HG03060 (cell line): ENCODE data around the gene CRIM1.

Source experiments
- ATAC-seq: cut with Tn5 transposase; IDR thresholded peaks from one replicate; pipeline ENCODE4 v1.9.1; 2021; ENCODE audit warnings: low read depth, moderate number of reproducible peaks; ENCODE audit not compliant: unreplicated experiment

CRIM1 gene

DNA sequence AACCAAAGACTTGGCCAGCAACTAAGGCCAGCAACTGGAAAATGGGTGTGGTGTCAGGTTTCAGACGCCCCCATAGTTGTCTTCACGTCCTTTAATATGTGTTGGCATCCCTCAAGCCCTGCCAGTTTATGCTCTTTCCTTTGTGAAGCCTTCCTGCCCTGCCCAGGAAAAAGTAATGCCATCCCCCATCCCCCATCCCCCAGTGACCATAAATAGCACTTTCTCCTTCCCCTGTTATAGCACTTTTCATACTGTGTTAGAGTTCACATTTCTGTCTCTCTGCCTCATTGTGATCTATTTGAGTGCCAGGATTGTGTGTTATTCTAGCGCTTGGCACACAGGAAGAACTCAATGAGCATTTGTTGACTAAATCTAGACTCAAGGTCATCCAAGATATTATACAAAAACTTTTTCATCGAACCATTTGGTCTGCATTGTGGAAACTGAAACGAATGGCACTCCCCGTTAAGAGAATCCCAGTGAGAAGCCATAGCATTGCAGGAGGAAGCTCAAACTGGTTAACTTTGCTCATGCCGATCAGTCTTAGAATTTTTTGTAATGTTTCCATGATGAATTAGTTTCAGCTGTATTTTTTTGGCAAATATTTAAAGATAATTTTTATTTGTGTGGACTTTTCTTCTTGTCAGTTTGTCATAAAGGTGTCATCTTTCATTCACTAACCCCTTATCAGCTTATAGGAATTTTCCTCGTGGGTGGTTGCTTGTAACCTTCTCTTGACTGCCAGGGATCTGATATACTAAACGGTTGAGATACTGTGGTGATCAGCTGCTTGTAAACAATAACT lies 15.7 kb downstream of the CRIM1 start:
- no peak for ATAC-seq

DNA sequence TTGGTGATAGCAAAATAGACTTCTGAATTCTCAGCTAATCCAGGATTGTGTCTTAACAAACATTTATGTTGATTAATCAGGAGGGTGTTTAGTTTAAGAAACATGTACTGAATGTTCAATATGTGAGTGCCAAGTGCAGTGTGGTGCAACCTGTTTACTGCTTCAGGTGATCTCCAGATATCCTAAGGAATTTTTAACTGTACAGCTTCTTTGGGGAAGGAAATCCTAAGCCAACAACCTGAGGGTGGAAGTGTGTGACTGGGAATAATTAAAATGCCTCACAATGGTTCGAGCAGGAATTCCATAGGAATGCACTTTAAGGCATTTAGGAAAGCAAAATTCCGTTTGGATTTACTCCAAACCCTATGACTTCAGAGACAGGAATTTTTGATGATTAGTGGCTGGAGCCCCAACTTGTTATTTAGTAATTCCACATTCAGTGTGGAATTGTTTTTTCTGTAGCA lies 16.4 kb downstream of the CRIM1 start:
- ATAC-seq, result no peak

DNA sequence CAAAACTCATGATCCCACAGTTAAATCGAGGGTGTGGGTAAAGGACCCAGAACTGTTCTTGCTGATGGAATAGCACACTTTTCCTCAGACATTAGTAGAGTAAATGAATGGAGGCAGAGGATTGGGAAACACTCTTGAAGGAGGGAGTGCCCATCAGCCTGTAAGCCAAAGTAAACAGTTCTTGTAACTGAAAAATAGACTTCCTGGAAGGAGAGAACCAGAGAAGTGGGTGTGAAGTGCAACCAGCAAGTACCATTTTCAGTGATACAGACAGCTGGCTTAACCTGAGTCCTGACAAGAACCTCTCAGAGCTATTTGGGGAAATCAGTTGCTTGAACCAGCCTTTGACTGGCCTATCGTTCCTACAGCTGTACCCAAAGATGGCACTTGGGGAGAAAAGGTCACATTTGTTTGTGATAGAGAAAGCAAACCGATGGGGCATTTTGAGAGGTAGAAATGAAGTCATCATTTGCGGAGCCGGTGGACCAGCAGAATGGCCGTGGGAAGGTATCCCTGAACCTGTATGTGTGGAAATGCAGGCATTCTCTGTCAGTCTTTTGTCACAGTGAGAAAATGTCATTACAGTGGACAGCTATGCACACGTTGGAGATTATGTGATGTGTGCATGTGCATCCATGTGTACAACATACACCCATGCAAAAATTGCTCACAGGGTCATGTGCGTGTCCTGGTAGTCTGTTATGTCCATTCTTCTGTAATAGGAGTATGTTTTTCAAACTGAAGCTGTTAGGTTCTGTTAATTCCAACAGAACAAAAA lies 17.8 kb downstream of the CRIM1 start:
- no peak for ATAC-seq

DNA sequence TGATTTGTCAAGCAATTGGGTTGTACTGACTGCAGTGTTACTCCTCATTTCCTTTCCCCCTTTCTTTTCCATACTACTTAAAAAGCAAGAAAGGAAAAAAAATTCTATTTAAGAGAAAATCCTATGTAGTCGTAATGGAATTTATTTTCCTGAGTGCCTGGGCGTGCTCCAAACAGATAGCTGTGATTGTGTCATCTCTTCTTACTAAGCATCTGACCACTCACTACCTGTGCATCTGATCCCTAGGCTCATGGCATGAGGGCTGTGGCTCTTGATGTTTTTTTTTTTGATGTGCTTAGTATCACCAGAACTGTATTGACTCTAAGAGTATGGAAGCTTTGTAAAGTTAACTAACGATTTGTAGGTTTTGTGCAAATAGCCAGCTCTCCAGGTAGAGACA lies 19.0 kb downstream of the CRIM1 start:
- ATAC-seq, result no peak

DNA sequence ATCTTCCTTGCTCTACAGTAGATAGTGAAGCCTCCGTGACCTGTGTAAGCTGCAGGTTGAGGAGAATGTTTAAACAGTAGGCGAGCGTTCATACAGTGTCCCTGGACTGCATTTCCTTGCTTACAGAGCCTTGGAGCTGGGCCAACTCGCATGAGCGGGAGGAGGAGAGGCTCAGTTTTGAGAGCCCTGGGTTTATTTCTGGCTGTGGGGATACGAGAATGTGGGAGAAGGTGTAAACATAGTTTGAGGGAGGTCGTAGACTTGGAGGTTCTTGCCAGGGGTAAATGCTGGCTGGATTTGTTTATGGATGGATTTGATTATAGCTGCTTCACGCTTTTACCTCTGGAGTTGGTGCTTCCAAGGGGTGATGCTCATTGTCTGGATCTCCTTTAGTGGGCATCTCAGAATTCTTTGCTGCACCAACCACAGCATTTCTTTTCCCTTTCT lies 20.8 kb downstream of the CRIM1 start:
- ATAC-seq, result no peak

DNA sequence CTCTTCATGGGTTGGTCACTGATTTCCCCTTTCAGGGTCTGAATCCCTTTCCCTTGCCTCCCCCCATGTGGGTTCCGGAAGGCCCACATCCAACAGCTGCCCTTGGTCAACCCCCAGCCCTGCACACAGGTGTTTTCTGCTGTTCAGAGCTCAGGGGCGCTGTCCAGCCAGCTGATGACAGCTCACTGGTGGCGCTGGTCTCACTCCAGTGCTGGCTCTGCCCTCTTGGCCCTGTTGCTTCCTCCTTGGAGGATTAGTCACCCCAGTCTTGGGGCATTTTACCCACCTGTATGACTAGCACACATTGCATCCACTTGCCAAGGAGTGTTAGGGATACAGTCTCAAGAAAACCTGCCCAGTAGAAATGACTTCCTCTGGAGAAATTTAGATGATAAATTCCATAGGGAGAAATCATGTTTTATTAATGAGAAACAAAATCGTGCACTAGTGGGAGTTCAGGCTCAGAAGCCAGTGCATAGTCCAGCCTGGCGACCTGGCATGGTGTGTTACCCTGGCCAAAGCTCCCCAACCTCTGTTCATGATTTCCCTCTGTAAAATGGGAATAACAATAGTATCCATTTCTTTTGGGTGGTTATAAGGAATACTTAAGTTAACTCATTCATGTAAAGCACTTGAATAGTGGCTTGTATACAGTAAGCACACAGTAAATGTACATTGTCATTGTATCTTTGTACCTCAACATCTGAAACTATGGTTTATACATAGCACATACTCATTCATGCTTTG lies 21.6 kb downstream of the CRIM1 start:
- ATAC-seq, result no peak

DNA sequence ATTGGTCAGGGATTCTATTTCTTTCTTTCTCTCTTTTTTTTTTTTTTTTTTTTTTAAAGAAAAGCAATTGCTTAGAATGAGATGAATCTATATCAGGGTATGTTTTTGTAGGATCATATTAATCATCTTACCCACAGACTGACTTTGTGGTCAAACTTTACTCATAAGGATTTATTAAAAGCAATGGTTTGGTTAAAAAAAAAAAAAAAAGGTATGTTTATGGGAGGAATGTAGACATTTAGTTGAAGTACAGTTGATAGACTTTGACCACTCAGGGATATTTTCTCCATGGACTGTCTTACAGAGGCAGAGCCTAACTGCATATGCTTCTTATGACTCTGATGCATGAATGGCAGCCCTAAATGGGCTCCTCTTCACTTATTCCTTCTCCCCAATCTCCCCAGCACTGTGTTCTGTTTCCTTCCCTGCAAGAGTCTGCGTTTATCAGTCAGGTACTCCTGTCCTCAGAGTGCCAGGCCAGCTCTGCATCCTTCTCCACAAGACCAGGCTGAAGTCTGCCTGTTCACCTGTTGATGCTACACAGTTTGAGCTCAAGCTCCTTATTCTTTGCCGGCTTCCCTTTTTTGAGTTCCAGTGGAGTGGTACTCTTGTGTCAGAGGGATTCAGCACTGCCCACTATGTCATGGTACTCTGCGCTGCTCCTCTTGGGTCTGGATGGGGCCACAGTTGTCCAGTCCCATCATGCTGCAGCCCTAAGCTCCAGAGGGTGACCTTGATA lies 24.3 kb downstream of the CRIM1 start:
- ATAC-seq, result no peak

DNA sequence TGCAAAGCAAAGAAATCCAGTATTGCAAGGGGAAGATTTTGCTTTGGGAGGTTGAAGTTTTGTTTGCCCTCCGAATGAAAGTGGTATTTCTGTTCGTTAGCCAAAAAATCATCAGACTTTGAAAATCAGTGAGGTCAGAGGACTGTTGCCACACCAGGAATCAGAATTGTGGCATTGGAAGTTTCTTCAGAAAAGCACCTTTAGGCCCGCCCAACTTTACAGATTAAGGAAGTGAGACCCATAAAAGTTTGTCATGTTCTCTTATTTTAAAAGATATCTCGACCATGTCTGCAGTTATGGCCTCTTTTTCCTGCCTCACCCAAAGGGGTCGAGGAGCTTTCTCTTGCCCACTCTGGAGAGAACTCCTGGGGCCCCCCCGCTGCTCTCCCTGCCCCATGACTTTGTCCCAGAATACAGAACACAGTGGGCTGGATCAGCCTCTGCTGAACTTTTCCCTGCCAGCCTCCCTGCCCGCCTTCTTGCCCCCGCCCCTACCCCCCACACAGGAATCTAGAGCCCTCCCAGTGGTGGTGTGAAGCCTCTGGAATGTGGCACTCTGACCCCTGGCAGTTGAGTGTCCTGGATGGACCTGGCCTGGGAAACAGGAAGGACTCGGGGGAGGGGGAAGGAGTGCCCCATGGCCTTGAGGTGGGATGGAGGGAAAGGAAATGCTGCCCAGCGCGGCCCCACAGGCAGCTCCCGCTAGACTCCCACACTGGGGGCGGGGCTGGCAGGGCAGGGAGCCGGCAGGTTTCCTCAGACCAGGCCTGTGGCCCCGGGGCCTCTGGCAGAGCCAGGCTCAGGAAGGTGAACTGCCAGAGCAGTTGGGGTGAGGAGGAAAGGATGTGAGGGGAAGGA lies 25.3 kb downstream of the CRIM1 start:
- no peak for ATAC-seq

DNA sequence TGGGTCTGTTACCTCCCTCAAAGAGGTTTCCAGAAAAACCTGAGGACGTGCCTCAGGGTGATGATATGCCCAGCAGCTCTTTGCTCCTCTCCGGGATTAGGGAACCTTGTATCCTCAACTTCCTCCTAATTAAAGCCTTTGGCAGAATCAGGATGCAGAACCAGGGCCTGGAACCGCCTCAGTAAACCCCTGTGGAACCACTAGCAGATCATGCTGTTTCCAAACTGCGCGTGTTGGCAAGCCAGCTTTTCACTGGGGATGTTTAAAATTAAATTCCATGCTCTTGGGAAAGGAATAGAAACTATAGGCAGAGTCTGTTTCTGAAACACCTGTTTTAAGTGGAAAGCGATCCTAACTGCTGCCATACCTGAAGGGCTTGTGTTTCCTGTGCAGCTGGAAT lies 26.4 kb downstream of the CRIM1 start:
- ATAC-seq, result no peak

DNA sequence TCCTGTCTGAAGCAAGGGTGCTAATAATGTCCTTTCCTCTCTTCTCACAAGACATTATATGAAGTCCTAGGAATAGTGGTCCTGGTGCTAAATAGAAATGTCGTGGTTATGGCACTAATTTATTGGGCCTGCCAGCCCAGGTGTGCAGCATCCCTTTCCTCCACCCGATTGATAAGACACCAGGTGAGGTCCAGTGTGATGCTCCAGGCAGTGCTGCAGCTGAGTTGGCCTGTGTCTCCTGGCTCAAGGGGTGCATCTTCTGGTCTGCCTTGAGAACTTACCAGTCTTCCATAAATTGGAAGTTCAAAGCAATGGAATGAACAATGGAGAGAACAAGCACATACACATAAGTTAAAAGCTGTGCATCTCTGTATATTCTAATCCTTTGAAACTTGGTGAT lies 26.9 kb downstream of the CRIM1 start:
- no peak for ATAC-seq

DNA sequence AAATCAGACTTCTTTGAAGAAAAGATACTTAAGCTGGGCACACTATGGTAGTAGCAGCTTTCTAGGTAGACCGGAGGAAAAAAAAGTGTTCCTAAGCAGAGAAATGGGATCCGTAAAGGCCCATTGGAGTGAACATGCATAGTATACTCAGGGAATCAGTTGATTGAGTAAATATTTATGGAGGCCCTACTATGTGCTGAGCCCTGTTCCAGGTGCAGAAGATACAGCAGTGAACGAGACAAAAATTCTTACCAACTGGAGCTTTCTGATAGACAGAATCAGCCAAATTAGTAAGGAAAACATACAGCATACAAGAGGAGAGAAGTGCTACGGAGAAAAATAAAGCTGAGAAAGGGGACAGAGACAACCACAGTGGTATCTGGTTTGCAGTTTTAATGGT lies 28.1 kb downstream of the CRIM1 start:
- ATAC-seq, result no peak

DNA sequence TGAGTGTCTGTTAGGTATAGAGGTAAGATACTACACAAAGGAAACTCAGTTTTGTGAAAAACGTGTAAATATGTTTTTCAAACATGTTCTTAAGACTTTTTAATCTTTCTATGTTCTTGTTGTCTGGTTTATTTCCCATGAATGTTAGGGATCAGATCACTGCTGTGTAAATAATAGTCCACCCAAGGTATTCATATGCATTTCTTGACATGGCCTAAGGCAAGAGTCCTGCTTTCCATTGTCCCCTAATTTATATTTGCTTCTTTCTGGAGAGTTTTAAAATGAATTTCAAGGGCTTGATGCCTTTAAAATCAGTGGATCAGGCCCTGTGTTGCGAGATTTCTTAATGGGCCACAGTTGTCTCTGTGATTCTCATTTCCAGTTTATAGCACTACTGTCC lies 28.9 kb downstream of the CRIM1 start:
- no peak for ATAC-seq

DNA sequence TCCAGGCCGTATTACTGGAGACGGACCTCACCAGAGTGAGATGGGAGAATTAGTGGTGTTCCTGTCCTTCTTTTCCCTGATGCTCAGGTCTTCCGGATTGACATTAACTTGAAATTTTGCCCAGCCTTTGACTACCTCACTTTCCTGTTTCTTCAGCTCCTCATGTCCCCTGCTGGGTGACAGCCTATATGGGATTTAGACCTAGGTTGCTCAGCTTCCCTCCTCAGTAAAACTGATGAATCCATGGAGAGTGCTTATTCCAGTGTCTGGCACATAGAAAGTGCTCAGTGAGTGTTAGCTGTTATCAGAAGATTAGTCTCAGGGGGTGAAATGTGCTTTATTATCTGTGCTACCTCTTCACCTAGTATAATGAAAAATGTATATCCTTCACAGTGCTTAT lies 30.0 kb downstream of the CRIM1 start:
- no peak for ATAC-seq

DNA sequence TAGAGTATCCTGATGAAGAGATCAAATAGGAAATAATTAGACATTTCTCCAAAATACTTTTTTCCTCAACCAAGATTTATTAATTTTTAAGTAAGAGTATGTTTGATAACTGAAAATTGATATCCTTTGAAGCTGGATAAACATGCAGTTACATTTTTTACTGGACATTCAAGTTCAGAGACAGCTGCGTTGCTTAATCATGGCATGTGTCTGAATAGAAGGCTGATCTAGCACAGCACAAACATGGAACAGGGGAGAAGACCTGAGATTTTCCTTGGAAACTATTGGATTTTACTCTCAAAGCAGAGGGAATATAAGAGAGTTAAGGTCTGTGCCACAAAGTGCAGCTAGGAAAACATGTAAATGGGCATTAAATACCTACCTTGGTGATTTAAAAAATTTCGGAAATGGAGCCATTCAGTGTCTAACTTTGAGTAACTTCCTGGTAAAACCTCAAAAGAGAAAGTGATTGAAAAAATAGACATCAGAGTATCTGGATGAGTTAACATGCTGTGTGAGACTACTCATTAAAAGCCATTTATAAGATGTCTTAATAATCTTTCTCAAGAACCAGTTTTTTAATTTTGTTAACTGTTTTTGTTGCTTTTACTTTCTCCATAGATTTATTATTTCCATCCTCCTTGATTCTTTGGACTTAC lies 31.8 kb downstream of the CRIM1 start:
- ATAC-seq, result no peak

DNA sequence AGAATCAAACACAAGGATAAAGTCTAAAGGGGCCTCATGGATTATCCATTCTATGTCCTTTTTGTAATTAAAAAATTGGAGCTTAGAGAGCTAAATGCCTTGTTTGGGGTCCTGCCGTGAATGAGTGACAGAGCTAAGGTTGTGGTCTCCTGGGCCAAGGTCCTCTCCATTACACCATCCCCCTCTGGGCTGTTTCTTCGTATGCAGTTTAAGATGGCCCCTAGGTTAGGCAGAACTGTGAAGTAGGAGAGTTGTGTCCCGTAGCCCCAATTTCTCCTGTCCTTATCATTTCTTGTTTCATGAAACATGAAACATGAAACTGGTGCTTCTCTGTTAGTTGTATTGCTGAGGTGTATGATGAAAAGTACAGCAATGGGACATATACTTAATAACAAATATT lies 32.9 kb downstream of the CRIM1 start:
- no peak for ATAC-seq

DNA sequence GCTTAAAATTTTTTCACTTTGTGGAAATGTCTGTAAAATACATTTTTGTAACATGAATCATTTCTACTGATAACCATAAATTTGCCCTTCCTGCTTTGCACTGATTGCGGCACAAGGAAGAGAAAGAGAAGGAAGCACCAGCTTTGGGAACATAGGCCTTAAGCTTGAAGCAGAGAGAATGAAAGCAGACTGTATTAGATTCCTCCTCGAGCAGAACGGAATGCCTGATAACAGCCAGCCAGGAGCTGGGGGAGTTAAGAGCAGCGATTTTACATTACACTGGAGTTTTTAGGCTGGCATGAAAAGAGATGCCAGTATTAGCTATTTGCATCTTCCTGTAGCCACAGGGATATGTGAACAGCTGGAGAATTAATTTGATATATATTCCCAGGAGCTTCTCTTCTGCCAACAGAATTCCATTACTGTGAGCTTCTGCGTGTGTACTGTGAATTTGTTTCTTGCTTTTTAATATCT lies 33.5 kb downstream of the CRIM1 start:
- ATAC-seq, result no peak

DNA sequence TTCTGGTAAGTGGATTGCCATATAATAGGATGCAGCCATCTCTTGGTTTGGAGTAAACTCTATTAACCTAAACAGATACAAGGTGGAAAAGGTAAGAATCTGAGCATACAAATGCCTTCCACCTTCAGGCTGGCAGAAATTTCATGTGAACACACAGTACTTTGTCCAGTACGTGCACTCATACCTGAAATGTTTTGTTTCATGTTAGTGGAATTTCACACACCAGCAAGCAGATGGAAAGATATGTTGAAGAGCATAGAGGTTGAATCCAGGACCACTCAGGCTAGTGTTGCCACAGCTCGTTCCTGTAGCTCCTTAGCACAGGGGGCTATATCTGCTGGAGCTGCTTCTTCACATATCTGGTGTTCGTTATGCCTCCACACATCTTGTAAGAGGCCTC lies 34.0 kb downstream of the CRIM1 start:
- no peak for ATAC-seq

DNA sequence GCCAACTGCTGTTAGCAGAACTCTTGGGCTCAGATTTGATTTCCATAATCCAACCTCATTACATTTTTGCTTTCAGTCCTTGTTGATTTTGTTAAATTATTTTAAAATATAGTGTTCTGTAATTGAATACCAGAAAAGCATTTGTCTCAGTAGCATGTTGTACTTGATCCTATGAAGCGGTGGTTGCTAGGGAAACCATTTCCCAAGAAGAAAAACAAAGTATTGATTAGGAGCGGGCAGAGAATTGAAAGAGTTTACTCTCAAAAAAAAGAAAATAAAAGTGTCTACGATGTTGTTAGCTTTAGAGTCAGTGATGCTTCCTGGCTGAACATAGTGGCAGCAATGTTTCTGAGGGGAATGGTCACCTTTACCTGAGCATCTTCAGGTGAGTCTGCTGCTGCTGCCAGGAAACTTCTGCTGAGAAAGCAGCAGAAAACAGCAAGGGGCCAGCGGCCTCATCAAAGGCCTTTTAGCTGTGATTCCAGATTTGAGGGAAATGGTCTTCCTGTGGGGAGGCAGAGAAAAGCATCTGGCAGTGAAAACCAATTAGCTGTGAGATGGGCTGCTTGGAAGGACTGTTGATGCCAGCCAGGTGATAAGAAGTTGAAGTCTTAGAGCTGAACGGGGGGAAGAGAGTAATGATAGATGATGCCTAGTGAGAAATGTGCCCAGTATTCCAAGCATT lies 37.1 kb downstream of the CRIM1 start:
- no peak for ATAC-seq
